Stimulated activated naive CD8-positive, alpha-beta T cell treated with anti-CD3 and anti-CD28 coated beads, Interleukin-15, amount 100 ng/mL, for 72 hours (primary cell): ENCODE results near the gene FOXE3.
A peak's percentile ranks its signal among the peaks of the same experiment; 100 is the strongest.

Source experiments
- ATAC-seq: fragments of 150-1000 bp; cut with Tn5 transposase; 2 replicates; pipeline ENCODE4 v1.10.0; 2021; ENCODE audit warnings: mild to moderate bottlenecking, moderate library complexity
- DNase-seq, 2 donors: peaks; one replicate each; pipeline ENCODE4 v3.0.0; 2021 to 2022
- H3K27ac Mint-ChIP-seq, 2 donors: one replicate each; pipeline ENCODE4 v1.8.0; 2022; ENCODE audit warnings: mild to moderate bottlenecking in 2 of 2, mixed read lengths in 2 of 2, moderate library complexity in 2 of 2
- H3K27me3 Mint-ChIP-seq: one replicate; pipeline ENCODE4 v1.8.0; 2022; ENCODE audit warnings: mixed read lengths
- H3K4me1 Mint-ChIP-seq: one replicate; pipeline ENCODE4 v1.8.0; 2022; ENCODE audit warnings: mild to moderate bottlenecking, mixed read lengths
- H3K4me3 Mint-ChIP-seq, 2 donors: one replicate each; pipeline ENCODE4 v1.8.0; 2022; ENCODE audit warnings: mild to moderate bottlenecking in 2 of 2, mixed read lengths in 2 of 2, moderate library complexity in 1 of 2
- H3K9me3 Mint-ChIP-seq, 2 donors: one replicate each; pipeline ENCODE4 v1.8.0; 2022; ENCODE audit warnings: mixed read lengths in 2 of 2

The FOXE3 gene

GRCh38 chr1:47415728-47416318 lies at the start of gene FOXE3:
TSS of gene FOXE3 (plus strand) at chr1:47416285. CDS start at chr1:47416316, 31 bp downstream.
- ATAC-seq (no peak), DNase-seq (no peak)
- H3K27me3 Mint-ChIP-seq = peaks cover 66% of the 10 kb centered on the region
- H3K4me1 Mint-ChIP-seq = peaks cover 13% of the 10 kb centered on the region
- H3K9me3 Mint-ChIP-seq = no peaks in the 10 kb centered on the region
- peak within 1 kb of the TSS in 1 of 2 donors; percentile 63 for H3K27ac Mint-ChIP-seq
- peak within 1 kb of the TSS; percentile 67 to 69 for H3K4me3 Mint-ChIP-seq

- Mint-ChIP-seq H3K27ac (no peak overlapping the region), H3K9me3 (no peaks in the 10 kb centered on the region), H3K4me1 (peaks cover 6% of the 10 kb centered on the region), H3K27me3 (no peaks in the 10 kb centered on the region), H3K4me3 (no peak overlapping the region)
- DNase-seq = no peak
- ATAC-seq = no peak
These were observed 48.4 kb upstream of the FOXE3 start for GRCh38 chr1:47367651-47368050.

GRCh38 chr1:47371016-47371517 lies 45.0 kb upstream of the FOXE3 start:
- DNase-seq (no peak), ATAC-seq (no peak)
- Mint-ChIP-seq H3K4me3 (no peak overlapping the region), H3K9me3 (no peaks in the 10 kb centered on the region), H3K4me1 (no peaks in the 10 kb centered on the region), H3K27ac (no peak overlapping the region), H3K27me3 (no peaks in the 10 kb centered on the region)

GRCh38 chr1:47374501-47374900 lies 41.6 kb upstream of the FOXE3 start:
- H3K27me3 Mint-ChIP-seq = no peaks in the 10 kb centered on the region
- no peak overlapping the region for H3K27ac Mint-ChIP-seq
- ATAC-seq (no peak), DNase-seq (no peak)
- no peaks in the 10 kb centered on the region for H3K9me3 Mint-ChIP-seq
- no peaks in the 10 kb centered on the region for H3K4me1 Mint-ChIP-seq
- no peak overlapping the region for H3K4me3 Mint-ChIP-seq

- H3K9me3 Mint-ChIP-seq = no peaks in the 10 kb centered on the region
- H3K4me1 Mint-ChIP-seq = no peaks in the 10 kb centered on the region
- H3K4me3 Mint-ChIP-seq = no peak overlapping the region
- DNase-seq (no peak), ATAC-seq (no peak)
- H3K27ac Mint-ChIP-seq = no peak overlapping the region
- no peaks in the 10 kb centered on the region for H3K27me3 Mint-ChIP-seq
These were observed 37.9 kb upstream of the FOXE3 start for GRCh38 chr1:47378147-47378546.

- H3K9me3 Mint-ChIP-seq = no peaks in the 10 kb centered on the region
- no peak overlapping the region for H3K27ac Mint-ChIP-seq
- H3K4me3 Mint-ChIP-seq = no peak overlapping the region
- DNase-seq (no peak), ATAC-seq (no peak)
- no peaks in the 10 kb centered on the region for H3K4me1 Mint-ChIP-seq
- H3K27me3 Mint-ChIP-seq = no peaks in the 10 kb centered on the region
These were observed 35.4 kb upstream of the FOXE3 start for GRCh38 chr1:47380699-47381098.

- DNase-seq (no peak), ATAC-seq (no peak)
- Mint-ChIP-seq H3K4me1 (no peaks in the 10 kb centered on the region), H3K27ac (no peak overlapping the region), H3K27me3 (no peaks in the 10 kb centered on the region), H3K4me3 (no peak overlapping the region), H3K9me3 (no peaks in the 10 kb centered on the region)
These were observed 33.6 kb upstream of the FOXE3 start for GRCh38 chr1:47382399-47382983.

- Mint-ChIP-seq H3K27me3 (no peaks in the 10 kb centered on the region), H3K27ac (no peak overlapping the region)
These were observed 32.0 kb upstream of the FOXE3 start for GRCh38 chr1:47384083-47384482.

GRCh38 chr1:47385020-47385419 lies 31.1 kb upstream of the FOXE3 start:
- Mint-ChIP-seq H3K27ac (peak overlapping the region in 1 of 2 donors; percentile 47), H3K9me3 (no peaks in the 10 kb centered on the region), H3K27me3 (no peaks in the 10 kb centered on the region), H3K4me3 (no peak overlapping the region), H3K4me1 (no peaks in the 10 kb centered on the region)
- DNase-seq (no peak), ATAC-seq (no peak)

More at GRCh38 chr1:47384083-47384482, 32.0 kb upstream of the FOXE3 start:
- H3K4me3 Mint-ChIP-seq = no peak overlapping the region
- no peaks in the 10 kb centered on the region for H3K9me3 Mint-ChIP-seq
- no peaks in the 10 kb centered on the region for H3K4me1 Mint-ChIP-seq
- no peak for ATAC-seq
- no peak for DNase-seq

- no peaks in the 10 kb centered on the region for H3K4me1 Mint-ChIP-seq
- ATAC-seq = no peak
- DNase-seq = no peak
- no peaks in the 10 kb centered on the region for H3K9me3 Mint-ChIP-seq
- H3K27me3 Mint-ChIP-seq = no peaks in the 10 kb centered on the region
- H3K27ac Mint-ChIP-seq = no peak overlapping the region
- H3K4me3 Mint-ChIP-seq = no peak overlapping the region
These were observed 29.8 kb upstream of the FOXE3 start for GRCh38 chr1:47386268-47386667.

GRCh38 chr1:47388030-47388890 lies 27.8 kb upstream of the FOXE3 start:
- H3K4me1 Mint-ChIP-seq = no peaks in the 10 kb centered on the region
- no peak for ATAC-seq
- no peaks in the 10 kb centered on the region for H3K9me3 Mint-ChIP-seq
- DNase-seq = no peak
- no peak overlapping the region for H3K4me3 Mint-ChIP-seq
- no peaks in the 10 kb centered on the region for H3K27me3 Mint-ChIP-seq
- H3K27ac Mint-ChIP-seq = no peak overlapping the region

- ATAC-seq = peak; percentile 75
- peaks cover 2% of the 10 kb centered on the region for H3K27me3 Mint-ChIP-seq
- DNase-seq = peak; percentile 36 to 56
- H3K4me1 Mint-ChIP-seq = no peaks in the 10 kb centered on the region
- no peaks in the 10 kb centered on the region for H3K9me3 Mint-ChIP-seq
- H3K4me3 Mint-ChIP-seq = no peak overlapping the region
- no peak overlapping the region for H3K27ac Mint-ChIP-seq
These were observed 27.2 kb upstream of the FOXE3 start for GRCh38 chr1:47388891-47389238.

- H3K27ac Mint-ChIP-seq = no peak overlapping the region
- no peaks in the 10 kb centered on the region for H3K9me3 Mint-ChIP-seq
- no peaks in the 10 kb centered on the region for H3K4me1 Mint-ChIP-seq
- DNase-seq (no peak), ATAC-seq (no peak)
- no peak overlapping the region for H3K4me3 Mint-ChIP-seq
- H3K27me3 Mint-ChIP-seq = peaks cover 8% of the 10 kb centered on the region
These were observed 26.4 kb upstream of the FOXE3 start for GRCh38 chr1:47389731-47390130.

GRCh38 chr1:47390843-47391242 lies 25.2 kb upstream of the FOXE3 start:
- H3K27me3 Mint-ChIP-seq = peaks cover 16% of the 10 kb centered on the region
- no peaks in the 10 kb centered on the region for H3K9me3 Mint-ChIP-seq
- H3K27ac Mint-ChIP-seq = peak overlapping the region; percentile 16 to 28
- DNase-seq (no peak), ATAC-seq (no peak)
- H3K4me3 Mint-ChIP-seq = no peak overlapping the region
- no peaks in the 10 kb centered on the region for H3K4me1 Mint-ChIP-seq

- ATAC-seq = no peak
- Mint-ChIP-seq H3K27ac (no peak overlapping the region), H3K27me3 (peaks cover 17% of the 10 kb centered on the region), H3K9me3 (no peaks in the 10 kb centered on the region), H3K4me3 (no peak overlapping the region), H3K4me1 (no peaks in the 10 kb centered on the region)
- no peak for DNase-seq
These were observed 22.9 kb upstream of the FOXE3 start for GRCh38 chr1:47393141-47393540.

- Mint-ChIP-seq H3K27ac (no peak overlapping the region), H3K4me1 (no peaks in the 10 kb centered on the region), H3K9me3 (no peaks in the 10 kb centered on the region), H3K4me3 (no peak overlapping the region), H3K27me3 (peaks cover 24% of the 10 kb centered on the region)
- no peak for DNase-seq
- no peak for ATAC-seq
These were observed 20.7 kb upstream of the FOXE3 start for GRCh38 chr1:47395433-47395832.
